Measurements from ENCODE around the gene PTPRH. TPM values are rescaled to one million over a fixed set of nuclear protein-coding genes. Genes with fewer than 3 reads are reported as not detected.

PTPRH gene
- total RNA-seq, 1 donor from 2014 or later, result 2.1 TPM

DNA sequence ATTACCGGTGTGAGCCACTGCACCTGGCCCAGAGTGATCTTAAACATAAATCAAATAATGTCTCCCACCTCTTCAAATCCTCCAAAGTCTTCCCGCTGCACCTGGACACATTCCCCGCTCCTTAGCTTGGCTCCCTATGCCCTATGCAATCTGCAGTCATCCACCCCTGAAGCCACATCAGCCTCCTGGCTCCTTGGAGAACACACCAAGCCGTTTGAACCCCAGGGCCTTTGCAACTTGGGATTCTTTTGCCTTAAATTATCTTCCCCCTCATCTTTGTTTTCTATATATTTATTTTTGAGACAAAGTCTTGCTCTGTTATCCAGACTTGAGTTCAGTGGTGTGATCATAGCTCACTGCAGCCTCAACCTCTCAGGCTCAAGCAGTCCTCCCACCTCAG lies 40.2 kb downstream of the PTPRH start:
- no peak overlapping the region for H3K4me3 ChIP-seq (ENCODE audit: low read depth, low read length)
- TF ChIP-seq, protein P1, sequence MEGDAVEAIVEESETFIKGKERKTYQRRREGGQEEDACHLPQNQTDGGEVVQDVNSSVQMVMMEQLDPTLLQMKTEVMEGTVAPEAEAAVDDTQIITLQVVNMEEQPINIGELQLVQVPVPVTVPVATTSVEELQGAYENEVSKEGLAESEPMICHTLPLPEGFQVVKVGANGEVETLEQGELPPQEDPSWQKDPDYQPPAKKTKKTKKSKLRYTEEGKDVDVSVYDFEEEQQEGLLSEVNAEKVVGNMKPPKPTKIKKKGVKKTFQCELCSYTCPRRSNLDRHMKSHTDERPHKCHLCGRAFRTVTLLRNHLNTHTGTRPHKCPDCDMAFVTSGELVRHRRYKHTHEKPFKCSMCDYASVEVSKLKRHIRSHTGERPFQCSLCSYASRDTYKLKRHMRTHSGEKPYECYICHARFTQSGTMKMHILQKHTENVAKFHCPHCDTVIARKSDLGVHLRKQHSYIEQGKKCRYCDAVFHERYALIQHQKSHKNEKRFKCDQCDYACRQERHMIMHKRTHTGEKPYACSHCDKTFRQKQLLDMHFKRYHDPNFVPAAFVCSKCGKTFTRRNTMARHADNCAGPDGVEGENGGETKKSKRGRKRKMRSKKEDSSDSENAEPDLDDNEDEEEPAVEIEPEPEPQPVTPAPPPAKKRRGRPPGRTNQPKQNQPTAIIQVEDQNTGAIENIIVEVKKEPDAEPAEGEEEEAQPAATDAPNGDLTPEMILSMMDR (IDR thresholded peaks at IDR 0.05; ENCODE audit: insufficient read depth, low read length, poor library complexity, severe bottlenecking), result no peak
- no peaks in the 10 kb centered on the region for H3K27me3 ChIP-seq (ENCODE audit: control insufficient read depth, insufficient read depth, low read length)
- no peak for DNase-seq (ENCODE audit: low read depth)
- no peaks in the 10 kb centered on the region for H3K36me3 ChIP-seq (ENCODE audit: control insufficient read depth, insufficient read depth, low read length)

DNA sequence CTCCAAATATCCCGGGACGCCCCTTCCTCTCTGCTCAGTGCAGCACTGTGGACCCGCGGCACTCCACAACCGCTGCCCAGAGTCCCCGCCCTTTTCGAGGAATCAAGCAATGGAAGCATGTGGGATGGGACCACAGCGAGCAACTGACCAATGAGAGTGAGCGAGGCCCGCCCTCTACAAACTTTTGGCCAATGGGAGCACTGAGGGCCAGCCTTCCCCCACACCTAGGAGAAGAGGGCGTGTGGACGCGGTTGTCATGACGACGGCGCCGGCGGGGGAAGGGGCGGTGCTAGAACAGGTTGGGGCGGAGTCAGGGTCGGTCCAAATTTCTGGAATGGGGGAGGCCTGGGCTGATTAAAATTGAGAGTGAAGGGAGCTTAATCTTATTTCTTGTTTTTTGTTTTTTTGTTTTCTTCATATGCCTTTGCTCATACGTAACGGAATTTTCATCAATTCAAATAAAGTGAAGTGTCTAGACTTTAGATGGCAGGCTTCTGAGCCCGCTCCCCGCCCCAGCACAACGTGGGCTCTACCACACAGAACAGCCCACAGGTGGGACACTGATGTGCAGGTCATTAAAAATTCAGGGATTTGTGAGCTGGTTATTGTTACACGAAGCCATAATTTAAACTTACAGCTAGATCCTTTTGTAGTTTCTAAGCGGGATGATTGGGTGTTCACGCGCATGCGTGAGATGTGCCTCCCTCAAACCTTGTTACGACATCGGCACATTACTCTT lies 42.6 kb downstream of the PTPRH start, which contains the start of gene DNAAF3:
Gene DNAAF3 (minus strand): TSS at position 84 of the 739 bp plus-strand sequence. CDS start 200 bp downstream, outside the sequence.
- TF ChIP-seq, protein P1 (IDR thresholded peaks at IDR 0.05; ENCODE audit: insufficient read depth, low read length, poor library complexity, severe bottlenecking), result no peak
- peaks cover 10% of the 10 kb centered on the region for H3K27me3 ChIP-seq (ENCODE audit: control insufficient read depth, insufficient read depth, low read length)
- peak; percentile 91 for DNase-seq (ENCODE audit: low read depth)
- no peaks in the 10 kb centered on the region for H3K36me3 ChIP-seq (ENCODE audit: control insufficient read depth, insufficient read depth, low read length)
- H3K4me3 ChIP-seq (ENCODE audit: low read depth, low read length), result peak within 1 kb of the TSS; percentile 73

DNA sequence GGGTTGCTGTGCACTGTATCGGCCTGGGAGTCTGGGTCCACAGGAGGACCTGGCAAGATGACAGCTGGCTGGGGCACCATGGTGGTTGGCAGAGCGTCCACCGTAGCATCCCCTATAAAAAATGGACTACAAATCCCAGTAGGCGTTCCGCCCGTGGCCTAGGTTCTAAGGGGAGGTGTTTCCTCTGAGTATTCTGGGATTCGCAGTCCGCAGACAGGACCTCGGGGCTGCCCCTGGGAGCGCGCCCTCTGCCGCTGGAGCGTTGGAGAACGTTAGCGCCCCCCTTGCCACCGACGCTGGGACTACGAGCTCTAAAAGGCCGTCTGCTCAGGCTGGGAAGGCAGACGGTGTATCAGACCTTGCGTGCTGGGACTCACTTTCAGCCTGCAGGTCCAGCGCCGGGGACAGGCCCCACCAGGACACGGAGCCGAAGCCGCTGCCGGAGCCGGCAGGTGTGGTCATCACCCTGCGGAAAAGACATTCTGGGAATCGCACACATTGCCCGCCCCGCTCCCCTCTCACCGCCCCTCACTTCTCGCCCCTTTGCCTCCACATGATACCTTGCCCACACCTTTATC lies 43.3 kb downstream of the PTPRH start:
- TF ChIP-seq, protein P1 (IDR thresholded peaks at IDR 0.05; ENCODE audit: insufficient read depth, low read length, poor library complexity, severe bottlenecking), result peak; percentile 93
- no peak for DNase-seq (ENCODE audit: low read depth)
- H3K36me3 ChIP-seq (ENCODE audit: control insufficient read depth, insufficient read depth, low read length), result no peaks in the 10 kb centered on the region
- H3K4me3 ChIP-seq (ENCODE audit: low read depth, low read length), result peak overlapping the region; percentile 73
- peaks cover 17% of the 10 kb centered on the region for H3K27me3 ChIP-seq (ENCODE audit: control insufficient read depth, insufficient read depth, low read length)

DNA sequence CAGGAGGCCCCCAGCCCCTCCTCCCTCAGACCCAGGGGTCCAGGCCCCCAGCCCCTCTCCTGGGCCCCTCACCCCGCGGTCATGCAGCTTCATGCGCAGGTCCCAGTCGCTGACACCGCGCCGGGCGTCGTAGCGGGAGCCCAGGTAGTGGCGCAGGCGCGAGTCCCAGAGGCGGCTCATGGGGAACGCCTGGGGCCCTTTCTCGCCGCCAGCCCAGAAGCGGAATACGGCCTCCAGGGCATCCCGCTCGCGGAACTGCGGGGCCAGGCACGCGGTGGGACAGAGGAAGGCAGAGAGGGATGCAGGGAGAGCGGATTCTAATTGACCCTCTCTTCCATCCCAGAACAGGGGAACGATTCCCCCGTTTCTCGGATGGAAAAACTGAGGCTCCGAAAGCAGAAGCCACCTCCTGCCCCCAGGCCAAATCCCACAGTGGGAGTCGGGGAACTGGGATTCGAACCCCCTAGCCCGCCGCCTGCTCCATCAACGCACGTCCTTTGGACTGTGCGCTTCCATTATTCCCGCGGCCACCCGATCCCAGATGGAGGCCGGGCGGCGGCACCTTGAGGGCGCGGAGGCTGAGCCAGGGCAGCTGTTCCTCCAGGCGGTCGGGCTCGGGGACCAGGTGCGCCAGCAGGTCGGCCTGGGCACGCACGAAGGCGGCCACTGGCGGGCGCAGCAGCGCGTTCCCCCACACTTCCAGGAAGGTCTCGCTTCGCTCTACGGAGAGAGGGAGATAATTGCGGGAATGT lies 47.6 kb downstream of the PTPRH start:
- Histone ChIP-seq H3K27me3 (ENCODE audit: control insufficient read depth, insufficient read depth, low read length) (peaks cover 41% of the 10 kb centered on the region), H3K36me3 (ENCODE audit: control insufficient read depth, insufficient read depth, low read length) (no peaks in the 10 kb centered on the region), H3K4me3 (ENCODE audit: low read depth, low read length) (no peak overlapping the region)
- TF ChIP-seq, protein P1 (IDR thresholded peaks at IDR 0.05; ENCODE audit: insufficient read depth, low read length, poor library complexity, severe bottlenecking), result no peak
- DNase-seq (ENCODE audit: low read depth), result no peak

DNA sequence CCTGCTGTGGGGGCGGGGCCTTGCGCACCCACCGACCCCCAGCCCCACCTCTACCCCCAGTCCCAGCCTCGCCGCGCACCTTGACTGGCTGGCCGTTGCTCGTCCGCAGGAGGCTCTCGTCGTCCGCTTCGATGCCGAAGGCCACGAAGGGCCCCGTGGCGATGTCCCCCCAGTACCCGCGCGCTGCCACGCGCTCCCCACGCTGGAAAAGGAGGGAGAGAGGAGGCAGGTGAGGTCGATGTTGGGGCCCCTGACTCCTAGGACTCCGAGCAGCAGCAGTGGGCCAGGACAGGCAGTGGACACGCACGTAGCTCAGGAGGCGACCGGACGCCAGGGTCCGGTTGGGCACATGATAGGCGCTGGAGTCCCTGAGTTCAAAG lies 48.3 kb downstream of the PTPRH start:
- Histone ChIP-seq H3K4me3 (ENCODE audit: low read depth, low read length) (no peak overlapping the region), H3K27me3 (ENCODE audit: control insufficient read depth, insufficient read depth, low read length) (peaks cover 49% of the 10 kb centered on the region), H3K36me3 (ENCODE audit: control insufficient read depth, insufficient read depth, low read length) (no peaks in the 10 kb centered on the region)
- DNase-seq (ENCODE audit: low read depth), result no peak
- TF ChIP-seq, protein P1 (IDR thresholded peaks at IDR 0.05; ENCODE audit: insufficient read depth, low read length, poor library complexity, severe bottlenecking), result no peak
